VCaP (cell line): ENCODE measurements around the gene CEACAM21.

Source experiments
- H3K27ac ChIP-seq: fragments of 450-650 bp; 2 replicates; pipeline ENCODE4 v1.5.1; 2017
- TF ChIP-seq, protein P1 (sequence below): fragments of 450-650 bp; conservative IDR thresholded peaks from 2 replicates; pipeline ENCODE4 v1.5.1; 2017; ENCODE audit warnings: mild to moderate bottlenecking, moderate library complexity

The CEACAM21 gene

DNA sequence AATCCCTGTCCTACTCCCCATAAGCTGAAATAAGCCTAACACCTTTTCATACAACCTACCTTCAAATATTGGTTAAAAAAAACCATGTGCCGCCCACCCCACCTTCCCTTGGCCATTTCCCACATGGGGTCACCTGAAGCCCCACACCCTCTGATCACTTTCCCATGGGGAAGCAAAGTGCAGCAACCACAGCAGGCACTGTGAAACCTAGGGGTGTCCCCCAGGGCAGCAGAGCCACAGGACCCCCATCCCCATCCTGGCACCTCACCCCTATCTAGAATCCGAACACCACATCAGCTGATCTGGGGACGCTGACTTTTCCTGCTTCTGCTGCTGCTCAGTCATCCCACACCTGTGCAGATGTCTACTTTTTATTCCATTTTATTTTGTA is 19.9 kb downstream of the CEACAM21 start:
- TF ChIP-seq, protein P1, sequence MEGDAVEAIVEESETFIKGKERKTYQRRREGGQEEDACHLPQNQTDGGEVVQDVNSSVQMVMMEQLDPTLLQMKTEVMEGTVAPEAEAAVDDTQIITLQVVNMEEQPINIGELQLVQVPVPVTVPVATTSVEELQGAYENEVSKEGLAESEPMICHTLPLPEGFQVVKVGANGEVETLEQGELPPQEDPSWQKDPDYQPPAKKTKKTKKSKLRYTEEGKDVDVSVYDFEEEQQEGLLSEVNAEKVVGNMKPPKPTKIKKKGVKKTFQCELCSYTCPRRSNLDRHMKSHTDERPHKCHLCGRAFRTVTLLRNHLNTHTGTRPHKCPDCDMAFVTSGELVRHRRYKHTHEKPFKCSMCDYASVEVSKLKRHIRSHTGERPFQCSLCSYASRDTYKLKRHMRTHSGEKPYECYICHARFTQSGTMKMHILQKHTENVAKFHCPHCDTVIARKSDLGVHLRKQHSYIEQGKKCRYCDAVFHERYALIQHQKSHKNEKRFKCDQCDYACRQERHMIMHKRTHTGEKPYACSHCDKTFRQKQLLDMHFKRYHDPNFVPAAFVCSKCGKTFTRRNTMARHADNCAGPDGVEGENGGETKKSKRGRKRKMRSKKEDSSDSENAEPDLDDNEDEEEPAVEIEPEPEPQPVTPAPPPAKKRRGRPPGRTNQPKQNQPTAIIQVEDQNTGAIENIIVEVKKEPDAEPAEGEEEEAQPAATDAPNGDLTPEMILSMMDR, result no peak
- H3K27ac ChIP-seq, result no peak overlapping the region

DNA sequence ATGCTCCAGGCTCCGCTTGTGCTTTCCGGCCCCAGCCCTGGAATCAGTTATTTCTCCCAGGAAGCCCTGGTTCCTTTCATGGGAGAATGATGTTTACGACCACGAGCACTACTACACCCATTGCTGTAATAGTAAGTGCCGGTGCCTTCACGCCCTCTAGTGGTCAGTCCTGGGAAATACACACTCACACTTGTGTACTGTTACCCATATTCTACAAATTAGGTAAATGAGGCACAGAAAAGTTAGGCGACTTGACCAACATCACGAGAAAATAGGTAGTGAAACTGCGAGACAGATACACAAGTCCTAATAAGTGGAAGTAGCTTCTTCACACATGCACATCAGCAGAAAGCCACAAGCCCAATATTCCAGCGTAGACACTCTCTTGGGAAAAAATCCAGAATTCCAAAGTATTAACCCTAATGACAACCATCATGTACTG is 21.7 kb downstream of the CEACAM21 start:
- TF ChIP-seq, protein P1, result peak; percentile 97

DNA sequence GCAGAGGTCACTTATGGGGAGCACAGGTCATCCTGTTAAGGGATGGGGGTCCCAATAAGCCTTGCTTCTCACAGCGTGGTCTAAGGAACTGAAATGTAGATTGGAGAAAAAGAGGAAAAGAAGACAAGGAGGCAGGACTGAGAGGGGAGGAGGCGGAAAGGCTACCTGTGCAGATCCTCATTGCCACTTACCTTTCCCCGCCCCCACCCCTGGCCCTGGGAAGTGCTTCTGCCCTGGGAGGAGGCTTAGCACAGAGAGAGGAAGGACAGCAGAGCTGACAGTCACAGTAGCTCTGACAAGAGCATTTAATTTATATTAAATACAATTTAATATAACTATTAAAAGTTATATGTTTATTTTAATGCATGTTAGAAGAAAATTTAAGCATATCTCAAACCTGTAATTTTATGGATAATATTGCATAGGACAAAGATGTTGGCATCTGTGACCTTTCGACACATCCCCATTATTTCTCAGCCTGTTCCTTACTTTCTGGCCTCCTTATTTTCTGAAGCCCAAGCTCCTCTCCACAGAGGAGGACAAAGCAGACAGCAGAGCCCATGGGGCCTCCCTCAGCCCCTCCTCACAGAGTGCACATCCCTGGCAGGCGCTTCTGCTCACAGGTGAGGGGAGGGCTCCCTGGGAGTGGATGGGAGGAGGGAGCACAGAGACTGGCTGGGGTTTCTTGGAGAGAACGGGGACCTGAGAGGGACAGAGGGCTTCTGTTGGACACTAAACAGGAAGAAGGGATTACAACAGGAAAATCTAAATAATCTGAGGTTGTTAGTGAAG is 23.4 kb downstream of the CEACAM21 start:
- TF ChIP-seq, protein P1, result no peak
- no peak overlapping the region for H3K27ac ChIP-seq

More for the DNA sequence above, 21.7 kb downstream of the CEACAM21 start:
- no peak overlapping the region for H3K27ac ChIP-seq

DNA sequence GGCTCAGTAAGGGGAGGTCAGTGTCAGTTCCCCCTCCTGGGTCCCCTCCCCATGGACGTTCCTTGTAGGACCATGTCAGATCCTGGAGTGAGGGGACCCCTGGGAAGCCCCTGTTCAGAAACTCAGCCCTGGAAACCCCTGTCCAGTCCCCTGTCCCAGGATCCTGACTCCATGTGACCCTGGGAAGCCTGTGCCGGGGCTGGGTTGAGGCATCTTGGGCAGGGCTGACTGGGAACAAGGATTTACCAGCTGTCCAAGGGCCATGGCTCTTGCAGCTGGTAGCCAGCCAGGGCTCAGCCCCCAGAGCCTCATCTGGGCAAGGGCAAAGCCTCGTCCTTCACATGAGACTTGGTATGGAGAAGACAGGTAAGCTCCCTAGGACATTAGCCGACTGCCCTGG is 25.8 kb downstream of the CEACAM21 start:
- H3K27ac ChIP-seq, result no peak overlapping the region
- TF ChIP-seq, protein P1, result no peak

- TF ChIP-seq, protein P1, result no peak
- H3K27ac ChIP-seq, result no peak overlapping the region
Observed at GRCh38 chr19:41604831-41605230, 28.9 kb downstream of the CEACAM21 start.

- H3K27ac ChIP-seq, result no peak overlapping the region
- TF ChIP-seq, protein P1, result no peak
Observed at GRCh38 chr19:41606215-41606837, 30.4 kb downstream of the CEACAM21 start.

DNA sequence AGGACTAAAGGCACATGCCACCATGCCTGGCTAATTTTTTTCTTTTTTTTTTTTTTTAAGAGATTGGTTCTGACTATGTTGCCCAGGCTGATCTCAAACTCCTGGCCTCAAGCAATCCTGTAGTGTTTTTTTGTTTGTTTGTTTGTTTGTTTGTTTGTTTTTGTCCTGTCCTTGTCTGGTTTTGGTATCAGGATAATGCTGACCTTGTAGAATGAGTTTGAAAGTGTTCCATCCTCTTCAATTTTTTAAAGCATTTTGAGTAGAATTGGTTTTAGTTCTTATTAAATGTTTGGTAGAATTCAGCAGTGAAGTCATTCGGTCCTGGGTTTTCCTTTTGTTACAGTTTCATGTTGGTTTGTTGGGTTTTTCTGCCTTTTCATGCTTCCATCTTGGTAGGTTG is 31.7 kb downstream of the CEACAM21 start:
- TF ChIP-seq, protein P1, result no peak
- no peak overlapping the region for H3K27ac ChIP-seq
